OCI-LY1 (cell line): ENCODE data around the gene PARD3.

Experiments
- CTCF ChIP-seq: fragments of 200-600 bp; sonication (generic), shearing (Covaris generic); IDR thresholded peaks from 2 replicates; pipeline ENCODE4 v1.5.1; 2017; ENCODE audit warnings: mild to moderate bottlenecking, antibody characterized with exemption, low read length, moderate library complexity, mixed read lengths
- EZH2 ChIP-seq: fragments of 200-600 bp; sonication (generic), shearing (Covaris generic); IDR thresholded peaks from 2 replicates; pipeline ENCODE4 v1.8.0; 2017; ENCODE audit warnings: borderline replicate concordance, mixed run types, mild to moderate bottlenecking, antibody characterized with exemption, low read length, moderate library complexity, mixed read lengths

GRCh38 chr10:34549001-34549400 lies 266.1 kb downstream of the PARD3 start:
- no peak for TF ChIP-seq CTCF
- no peak for TF ChIP-seq EZH2
